Measurements from ENCODE around the gene ICAM4.
A peak's percentile ranks its signal among the peaks of the same experiment; 100 is the strongest.
"Not testable (repeated sequence)": the region's sequence is repeated elsewhere in the genome, so short reads cannot be mapped to it uniquely, and the experiment has no call there.

ICAM4 gene, protein sequence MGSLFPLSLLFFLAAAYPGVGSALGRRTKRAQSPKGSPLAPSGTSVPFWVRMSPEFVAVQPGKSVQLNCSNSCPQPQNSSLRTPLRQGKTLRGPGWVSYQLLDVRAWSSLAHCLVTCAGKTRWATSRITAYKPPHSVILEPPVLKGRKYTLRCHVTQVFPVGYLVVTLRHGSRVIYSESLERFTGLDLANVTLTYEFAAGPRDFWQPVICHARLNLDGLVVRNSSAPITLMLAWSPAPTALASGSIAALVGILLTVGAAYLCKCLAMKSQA

DNA sequence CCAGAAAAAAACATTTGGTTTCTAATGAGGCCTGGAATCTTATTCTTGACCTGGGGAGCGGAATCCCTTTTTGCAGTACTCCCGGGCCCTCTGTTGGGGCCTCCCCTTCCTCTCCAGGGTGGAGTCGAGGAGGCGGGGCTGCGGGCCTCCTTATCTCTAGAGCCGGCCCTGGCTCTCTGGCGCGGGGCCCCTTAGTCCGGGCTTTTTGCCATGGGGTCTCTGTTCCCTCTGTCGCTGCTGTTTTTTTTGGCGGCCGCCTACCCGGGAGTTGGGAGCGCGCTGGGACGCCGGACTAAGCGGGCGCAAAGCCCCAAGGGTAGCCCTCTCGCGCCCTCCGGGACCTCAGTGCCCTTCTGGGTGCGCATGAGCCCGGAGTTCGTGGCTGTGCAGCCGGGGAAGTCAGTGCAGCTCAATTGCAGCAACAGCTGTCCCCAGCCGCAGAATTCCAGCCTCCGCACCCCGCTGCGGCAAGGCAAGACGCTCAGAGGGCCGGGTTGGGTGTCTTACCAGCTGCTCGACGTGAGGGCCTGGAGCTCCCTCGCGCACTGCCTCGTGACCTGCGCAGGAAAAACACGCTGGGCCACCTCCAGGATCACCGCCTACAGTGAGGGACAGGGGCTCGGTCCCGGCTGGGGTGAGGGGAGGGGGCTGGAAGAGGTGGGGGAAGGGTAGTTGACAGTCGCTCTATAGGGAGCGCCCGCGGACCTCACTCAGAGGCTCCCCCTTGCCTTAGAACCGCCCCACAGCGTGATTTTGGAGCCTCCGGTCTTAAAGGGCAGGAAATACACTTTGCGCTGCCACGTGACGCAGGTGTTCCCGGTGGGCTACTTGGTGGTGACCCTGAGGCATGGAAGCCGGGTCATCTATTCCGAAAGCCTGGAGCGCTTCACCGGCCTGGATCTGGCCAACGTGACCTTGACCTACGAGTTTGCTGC, at the start of gene ICAM4:
ICAM4 (plus strand) TSS at position 153 of the 935 bp plus-strand sequence; CDS start at position 211, 58 bp downstream.
- no peaks in the 10 kb centered on the region for H3K9me3 Mint-ChIP-seq (ENCODE audit: low read depth)
- peaks cover 4% of the 10 kb centered on the region for H3K27me3 Mint-ChIP-seq
- peaks cover 8% of the 10 kb centered on the region for H3K36me3 Mint-ChIP-seq
- H3K27ac Mint-ChIP-seq: no peak within 1 kb of the TSS
- H3K4me3 Mint-ChIP-seq: peak within 1 kb of the TSS; percentile 48
- peaks cover 35% of the 10 kb centered on the region for H3K4me1 Mint-ChIP-seq (ENCODE audit: low read depth)

DNA sequence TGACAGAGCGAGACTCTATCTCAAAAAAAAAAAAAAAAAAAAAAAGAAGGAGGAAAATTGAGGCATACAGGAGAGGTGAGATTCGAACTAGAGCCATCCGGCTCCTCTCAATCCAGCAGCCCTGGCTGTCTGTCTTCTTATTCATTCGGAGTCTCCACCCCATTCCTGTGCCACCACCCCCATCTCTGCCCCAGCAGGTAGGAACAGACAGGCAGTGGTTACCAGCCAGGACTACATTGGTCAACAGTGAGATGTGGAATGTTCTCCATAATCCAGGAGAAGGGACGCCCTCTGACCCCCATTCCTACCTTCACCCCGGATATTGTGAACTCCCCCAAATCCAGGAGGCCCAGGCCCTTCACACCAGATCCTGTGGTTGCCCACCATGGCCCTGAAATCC, 49.1 kb upstream of the ICAM4 start:
- no peaks in the 10 kb centered on the region for H3K9me3 Mint-ChIP-seq (ENCODE audit: low read depth)
- H3K27me3 Mint-ChIP-seq: no peaks in the 10 kb centered on the region
- no peaks in the 10 kb centered on the region for H3K36me3 Mint-ChIP-seq
- H3K27ac Mint-ChIP-seq: no peak overlapping the region
- peaks cover 13% of the 10 kb centered on the region for H3K4me1 Mint-ChIP-seq (ENCODE audit: low read depth)
- no peak overlapping the region for H3K4me3 Mint-ChIP-seq

DNA sequence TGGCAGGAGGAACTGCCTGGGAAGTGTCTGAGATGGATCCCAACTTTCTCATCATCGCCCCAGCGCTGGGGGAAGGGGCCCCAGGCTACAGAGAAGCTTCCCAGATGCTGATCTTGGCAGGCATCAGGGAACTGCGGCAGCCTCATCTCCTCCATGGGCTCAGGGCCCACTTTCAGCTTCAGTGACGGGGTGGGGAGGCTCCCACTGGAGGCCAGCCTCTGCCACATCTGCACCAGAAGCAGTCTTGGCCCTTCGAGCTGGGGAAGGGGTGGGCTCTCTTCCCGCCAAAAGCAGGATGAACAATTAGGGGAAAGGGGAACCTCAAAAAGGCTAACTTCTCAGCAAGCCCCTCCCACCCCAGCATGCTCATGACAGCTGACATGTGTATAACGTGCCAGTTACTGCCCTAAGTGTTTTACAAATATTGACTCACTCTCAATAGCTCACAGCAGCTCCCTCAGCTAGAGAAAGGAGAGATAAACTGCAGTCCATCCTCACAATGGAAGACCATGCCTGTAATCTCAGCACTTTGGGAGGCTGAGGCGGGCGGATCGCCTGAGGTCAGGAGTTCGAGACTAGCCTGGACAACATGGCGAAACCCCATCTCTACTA, 48.5 kb upstream of the ICAM4 start:
- Mint-ChIP-seq H3K9me3 (ENCODE audit: low read depth) (no peaks in the 10 kb centered on the region), H3K4me1 (ENCODE audit: low read depth) (peaks cover 13% of the 10 kb centered on the region), H3K27ac (no peak overlapping the region), H3K4me3 (no peak overlapping the region), H3K27me3 (no peaks in the 10 kb centered on the region), H3K36me3 (no peaks in the 10 kb centered on the region)

DNA sequence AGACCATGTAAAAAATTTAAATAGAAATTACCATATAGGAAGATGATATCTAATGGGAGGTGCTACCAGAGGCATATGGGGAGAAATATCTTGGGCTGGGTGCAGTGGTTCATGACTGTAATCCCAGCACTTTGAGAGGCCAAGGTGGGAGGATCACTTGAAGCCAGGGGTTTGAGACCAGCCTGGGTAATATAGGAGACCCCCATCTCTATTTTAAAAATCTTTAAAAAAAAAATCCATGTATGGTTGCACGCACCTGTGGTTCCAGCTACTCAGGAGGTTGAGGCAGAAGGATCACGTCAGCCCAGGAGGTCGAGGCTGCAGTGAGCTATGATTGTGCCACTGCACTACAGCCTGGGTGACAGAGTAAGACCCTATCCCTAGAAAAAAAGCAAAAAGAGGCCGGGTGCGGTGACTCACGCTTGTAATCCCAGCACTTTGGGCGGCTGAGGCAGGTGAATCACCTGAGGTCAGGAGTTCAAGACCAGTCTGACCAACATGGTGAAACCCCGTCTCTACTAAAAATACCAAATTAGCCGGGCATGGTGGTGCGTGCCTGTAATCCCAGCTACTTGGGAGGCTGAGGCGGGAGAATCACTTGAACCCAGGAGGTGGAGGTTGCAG, 44.8 kb upstream of the ICAM4 start:
- H3K36me3 Mint-ChIP-seq; H3K9me3 Mint-ChIP-seq (ENCODE audit: low read depth); H3K4me3 Mint-ChIP-seq; H3K27ac Mint-ChIP-seq; H3K27me3 Mint-ChIP-seq; H3K4me1 Mint-ChIP-seq (ENCODE audit: low read depth): not testable (repeated sequence)

DNA sequence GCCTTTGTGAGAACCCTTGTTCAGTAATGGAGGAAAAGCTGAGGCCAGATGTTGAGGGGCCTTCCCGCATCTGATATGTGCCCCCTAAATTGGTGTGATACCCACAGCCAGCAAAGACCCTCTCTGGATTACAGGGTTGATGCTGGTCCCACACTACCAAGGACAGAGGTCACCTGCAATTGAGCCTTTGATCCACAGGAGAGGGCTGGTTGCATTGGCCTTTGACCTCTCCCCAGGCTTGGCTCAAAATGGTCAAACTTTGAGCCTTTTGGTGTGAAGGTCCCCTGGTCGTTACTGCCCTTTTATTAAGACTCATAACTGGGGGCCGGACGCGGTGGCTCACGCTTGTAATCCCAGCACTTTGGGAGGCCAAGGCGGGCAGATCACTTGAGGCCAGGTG, 43.1 kb upstream of the ICAM4 start:
- H3K4me3 Mint-ChIP-seq: no peak overlapping the region
- H3K27ac Mint-ChIP-seq: no peak overlapping the region
- no peaks in the 10 kb centered on the region for H3K27me3 Mint-ChIP-seq
- H3K4me1 Mint-ChIP-seq (ENCODE audit: low read depth): no peaks in the 10 kb centered on the region
- no peaks in the 10 kb centered on the region for H3K36me3 Mint-ChIP-seq
- H3K9me3 Mint-ChIP-seq (ENCODE audit: low read depth): no peaks in the 10 kb centered on the region

DNA sequence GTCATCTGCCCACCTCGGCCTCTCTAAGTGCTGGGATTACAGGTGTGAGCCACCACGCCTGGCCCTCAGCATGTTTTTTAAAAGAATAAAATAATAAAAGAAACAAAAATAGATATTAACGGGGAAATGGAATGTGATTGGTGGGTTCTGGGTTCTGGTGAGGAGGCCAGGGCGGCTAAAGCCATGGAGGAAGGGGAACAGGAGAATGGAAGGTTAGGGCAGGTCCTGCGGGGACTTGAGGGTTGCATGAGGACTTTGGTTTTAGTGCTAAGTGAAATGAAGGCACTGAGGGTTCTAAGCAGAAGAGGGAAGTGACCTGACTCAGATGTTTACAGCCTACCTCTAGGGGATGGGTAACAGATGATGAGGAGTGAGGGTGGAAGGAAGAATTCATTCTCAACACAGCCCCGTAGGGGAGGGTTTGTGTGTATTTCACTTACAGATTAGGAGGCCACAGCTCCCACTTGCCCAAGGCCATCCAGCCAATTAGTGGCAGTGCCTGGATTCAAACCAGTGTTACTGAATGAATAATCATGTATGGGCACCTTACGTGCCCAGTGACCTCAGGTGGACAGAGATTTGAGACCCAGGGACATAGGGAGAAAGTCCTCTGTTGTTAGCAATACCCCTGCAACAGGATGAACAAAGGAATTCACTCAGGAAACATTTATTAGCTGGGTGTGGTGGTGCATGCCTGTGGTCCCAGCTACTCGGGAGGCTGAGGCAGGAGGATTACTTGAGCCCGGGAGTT, 41.4 kb upstream of the ICAM4 start:
- no peaks in the 10 kb centered on the region for H3K27me3 Mint-ChIP-seq
- no peaks in the 10 kb centered on the region for H3K9me3 Mint-ChIP-seq (ENCODE audit: low read depth)
- H3K4me1 Mint-ChIP-seq (ENCODE audit: low read depth): peaks cover 3% of the 10 kb centered on the region
- H3K27ac Mint-ChIP-seq: no peak overlapping the region
- no peaks in the 10 kb centered on the region for H3K36me3 Mint-ChIP-seq
- no peak overlapping the region for H3K4me3 Mint-ChIP-seq

DNA sequence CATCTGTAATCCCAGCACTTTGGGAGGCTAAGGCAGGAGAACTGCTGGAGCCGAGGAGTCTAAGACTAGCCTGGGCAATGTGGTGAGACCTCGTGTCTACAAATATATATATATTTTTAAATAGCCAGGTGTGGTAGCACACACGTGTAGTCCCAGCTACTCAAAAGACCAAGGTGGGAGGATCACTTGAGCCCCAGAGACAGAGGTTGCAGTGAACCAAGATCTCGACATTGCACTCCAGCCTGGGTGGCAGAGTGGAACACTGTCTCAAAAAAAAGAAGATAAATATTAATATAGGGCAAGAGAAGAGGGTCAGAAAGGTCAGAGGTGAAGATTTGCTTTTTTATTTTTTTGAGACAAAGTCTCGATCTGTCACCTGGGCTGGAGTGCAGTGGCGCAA, 40.2 kb upstream of the ICAM4 start:
- Mint-ChIP-seq H3K4me3 (no peak overlapping the region), H3K27me3 (no peaks in the 10 kb centered on the region), H3K4me1 (ENCODE audit: low read depth) (peaks cover 5% of the 10 kb centered on the region), H3K36me3 (no peaks in the 10 kb centered on the region), H3K27ac (no peak overlapping the region), H3K9me3 (ENCODE audit: low read depth) (no peaks in the 10 kb centered on the region)

DNA sequence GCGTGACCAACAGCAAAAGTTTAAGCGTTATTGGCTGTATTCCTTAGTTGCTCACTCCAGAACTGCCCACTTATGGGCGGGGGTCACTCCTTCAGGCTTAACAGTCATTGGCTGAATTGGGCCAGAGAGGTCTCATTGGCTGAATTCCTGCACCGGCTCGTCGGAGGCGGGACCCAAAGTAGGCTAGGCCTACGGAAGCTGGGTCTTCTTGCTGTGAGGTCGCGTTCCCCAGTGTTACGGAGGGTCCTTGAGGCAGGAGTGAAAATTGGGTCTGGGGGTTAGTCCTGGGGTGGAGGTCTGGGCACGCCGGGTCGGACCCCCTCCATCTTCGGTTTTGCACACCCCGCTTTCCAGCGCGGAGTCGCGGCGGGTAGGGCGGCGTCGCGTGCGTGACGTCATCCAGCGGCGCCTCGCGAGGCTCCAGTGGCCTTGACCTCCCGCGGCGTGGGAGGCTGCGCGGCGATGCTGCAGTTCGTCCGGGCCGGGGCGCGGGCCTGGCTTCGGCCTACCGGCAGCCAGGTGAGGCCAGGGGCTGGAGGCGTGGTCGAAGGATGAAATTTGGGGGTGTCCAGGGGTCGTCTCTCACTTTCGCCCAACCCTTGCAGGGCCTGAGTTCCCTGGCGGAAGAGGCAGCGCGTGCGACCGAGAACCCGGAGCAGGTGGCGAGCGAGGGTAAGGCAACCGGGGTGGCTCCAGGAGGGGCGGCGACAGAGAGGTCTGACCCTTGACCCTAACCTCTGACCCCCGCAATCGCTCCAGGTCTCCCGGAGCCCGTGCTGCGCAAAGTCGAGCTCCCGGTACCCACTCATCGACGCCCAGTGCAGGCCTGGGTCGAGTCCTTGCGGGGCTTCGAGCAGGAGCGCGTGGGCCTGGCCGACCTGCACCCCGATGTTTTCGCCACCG, 34.7 kb upstream of the ICAM4 start, which contains the start of gene MRPL4:
MRPL4 (plus strand) TSS at position 423 of the 903 bp plus-strand sequence; CDS start at position 463, 40 bp downstream.
- Mint-ChIP-seq H3K4me3 (peak within 1 kb of the TSS; percentile 98), H3K27ac (peak within 1 kb of the TSS; percentile 99), H3K27me3 (no peaks in the 10 kb centered on the region), H3K9me3 (ENCODE audit: low read depth) (no peaks in the 10 kb centered on the region), H3K4me1 (ENCODE audit: low read depth) (peaks cover 20% of the 10 kb centered on the region), H3K36me3 (peaks cover 3% of the 10 kb centered on the region)

DNA sequence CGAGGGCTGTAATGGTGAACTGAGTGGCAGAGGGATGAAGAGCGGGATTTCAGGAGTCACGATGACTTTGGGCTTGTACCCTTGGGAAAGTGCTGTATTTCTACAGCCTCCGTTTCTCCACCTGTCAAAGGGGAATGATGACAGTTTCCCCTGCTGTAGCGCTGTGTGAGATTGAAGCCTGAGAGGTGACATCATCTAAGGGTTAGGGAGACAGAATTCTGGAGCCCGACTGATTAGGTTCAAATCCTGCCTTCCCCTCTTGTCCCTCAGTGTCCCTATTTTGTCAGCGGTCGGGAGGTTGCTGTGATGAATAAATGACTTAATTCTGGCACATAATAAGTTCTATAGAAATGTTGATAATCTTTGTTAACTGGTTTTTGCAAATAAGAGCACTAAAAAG, 34.0 kb upstream of the ICAM4 start:
- Mint-ChIP-seq H3K27ac (peak overlapping the region; percentile 99), H3K36me3 (peaks cover 7% of the 10 kb centered on the region), H3K4me3 (peak overlapping the region; percentile 98), H3K9me3 (ENCODE audit: low read depth) (no peaks in the 10 kb centered on the region), H3K27me3 (no peaks in the 10 kb centered on the region), H3K4me1 (ENCODE audit: low read depth) (peaks cover 20% of the 10 kb centered on the region)

DNA sequence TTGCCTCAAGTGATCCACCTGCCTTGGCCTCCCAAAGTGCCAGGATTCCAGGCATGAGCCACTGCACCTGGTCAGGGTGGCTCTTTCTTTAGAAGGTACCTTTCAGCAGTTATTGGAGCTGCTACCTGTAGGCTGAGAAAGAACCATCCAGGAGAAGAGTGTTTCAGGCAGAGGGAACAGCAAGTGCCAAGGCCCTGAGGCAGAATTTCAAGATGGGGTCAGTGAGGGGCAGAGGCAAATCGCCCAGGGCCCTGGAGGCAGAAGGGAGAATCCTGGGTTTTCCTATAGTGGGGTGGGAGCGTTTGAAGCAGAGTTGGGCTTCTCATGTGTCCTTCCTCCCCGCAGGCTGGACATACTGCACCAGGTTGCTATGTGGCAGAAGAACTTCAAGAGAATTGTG, 32.5 kb upstream of the ICAM4 start:
- H3K4me3 Mint-ChIP-seq: peak overlapping the region; percentile 59
- H3K27me3 Mint-ChIP-seq: no peaks in the 10 kb centered on the region
- H3K36me3 Mint-ChIP-seq: peaks cover 7% of the 10 kb centered on the region
- H3K27ac Mint-ChIP-seq: peak overlapping the region; percentile 34
- H3K4me1 Mint-ChIP-seq (ENCODE audit: low read depth): peaks cover 26% of the 10 kb centered on the region
- H3K9me3 Mint-ChIP-seq (ENCODE audit: low read depth): no peaks in the 10 kb centered on the region

DNA sequence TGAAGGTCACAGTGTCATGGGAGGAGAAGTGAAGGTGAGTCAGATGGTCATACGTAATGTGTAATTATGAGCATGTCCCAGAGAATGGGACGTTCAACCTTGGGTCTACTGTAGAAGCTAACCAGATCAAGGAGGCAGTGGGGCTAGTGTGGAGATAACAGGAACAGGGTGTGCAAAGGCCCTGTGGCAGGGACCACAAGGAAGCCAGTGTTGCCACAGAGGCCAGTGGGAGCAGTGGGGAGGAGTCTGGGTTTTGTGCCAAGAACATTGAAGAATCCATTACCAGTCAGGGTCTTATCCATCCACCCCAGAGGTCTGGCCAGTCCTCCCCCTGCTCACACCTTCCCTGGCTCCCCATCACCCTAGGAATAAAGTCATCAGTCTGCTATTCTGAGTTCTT, 31.4 kb upstream of the ICAM4 start:
- Mint-ChIP-seq H3K4me1 (ENCODE audit: low read depth) (peaks cover 32% of the 10 kb centered on the region), H3K4me3 (no peak overlapping the region), H3K9me3 (ENCODE audit: low read depth) (no peaks in the 10 kb centered on the region), H3K27ac (no peak overlapping the region), H3K36me3 (peaks cover 7% of the 10 kb centered on the region), H3K27me3 (no peaks in the 10 kb centered on the region)

DNA sequence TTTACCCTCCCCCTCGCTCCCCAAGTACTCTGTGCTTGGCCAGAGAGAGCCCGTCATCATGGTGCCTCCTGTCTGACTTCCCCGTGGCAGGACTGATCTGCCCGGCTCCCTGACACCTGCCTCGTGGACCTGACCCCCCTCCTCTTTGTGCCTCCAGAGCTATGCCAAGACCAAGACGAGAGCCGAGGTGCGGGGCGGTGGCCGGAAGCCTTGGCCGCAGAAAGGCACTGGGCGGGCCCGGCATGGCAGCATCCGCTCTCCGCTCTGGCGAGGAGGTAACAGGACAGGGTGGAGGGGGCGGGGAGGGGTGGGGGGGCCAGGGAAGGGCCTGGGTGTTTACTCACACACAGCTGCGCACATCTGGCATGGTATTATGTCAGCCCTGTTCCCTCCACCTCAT, 30.2 kb upstream of the ICAM4 start:
- H3K9me3 Mint-ChIP-seq (ENCODE audit: low read depth): no peaks in the 10 kb centered on the region
- H3K36me3 Mint-ChIP-seq: peaks cover 7% of the 10 kb centered on the region
- H3K4me1 Mint-ChIP-seq (ENCODE audit: low read depth): peaks cover 29% of the 10 kb centered on the region
- no peak overlapping the region for H3K27ac Mint-ChIP-seq
- H3K27me3 Mint-ChIP-seq: no peaks in the 10 kb centered on the region
- no peak overlapping the region for H3K4me3 Mint-ChIP-seq

DNA sequence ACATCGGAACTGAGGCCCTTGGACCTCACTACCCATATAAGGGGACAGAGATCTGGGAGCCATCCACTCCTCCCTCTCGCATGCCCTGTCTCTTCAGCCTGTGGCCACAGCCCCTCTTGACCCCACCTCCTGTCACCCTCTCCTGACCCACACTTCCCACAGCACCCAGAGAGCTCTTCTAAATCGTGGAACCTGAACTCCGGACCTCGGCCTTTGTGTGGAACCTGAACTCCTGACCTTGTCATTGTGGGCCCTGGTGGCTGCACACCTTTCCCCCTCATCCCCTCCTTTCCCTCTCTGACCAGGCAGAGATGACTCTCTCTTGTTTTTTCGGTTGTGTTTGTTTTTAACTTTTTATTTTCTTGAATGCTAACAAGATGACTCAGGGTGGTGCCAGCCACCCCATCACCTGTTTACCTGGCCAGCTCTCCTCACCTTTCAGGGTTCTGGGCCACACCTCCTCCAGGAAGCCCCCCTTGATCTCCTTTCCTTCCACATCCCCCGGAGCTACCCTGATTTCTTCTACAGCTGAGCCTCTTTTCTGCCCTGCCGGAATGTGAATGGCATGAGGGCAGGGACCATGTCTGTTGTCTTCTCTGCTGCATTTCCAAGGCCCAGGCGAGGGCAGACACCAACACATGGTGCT, 29.7 kb upstream of the ICAM4 start:
- Mint-ChIP-seq H3K27me3 (no peaks in the 10 kb centered on the region), H3K4me1 (ENCODE audit: low read depth) (peaks cover 28% of the 10 kb centered on the region)

More for the DNA sequence above, 29.7 kb upstream of the ICAM4 start:
- H3K4me3 Mint-ChIP-seq: no peak overlapping the region
- H3K9me3 Mint-ChIP-seq (ENCODE audit: low read depth): no peaks in the 10 kb centered on the region
- peak overlapping the region; percentile 19 for H3K27ac Mint-ChIP-seq
- H3K36me3 Mint-ChIP-seq: peaks cover 7% of the 10 kb centered on the region
